DMS114 treated with DMSO at 0.1 percent for 48 hours (cell line): ENCODE measurements around the gene SH3RF3.

ENCODE experiments used
- DNase-seq: peaks from one replicate; lab custom pipeline; 2025; ENCODE audit not compliant: unreplicated experiment; lab: John Stamatoyannopoulos, UW

Gene SH3RF3

DNA sequence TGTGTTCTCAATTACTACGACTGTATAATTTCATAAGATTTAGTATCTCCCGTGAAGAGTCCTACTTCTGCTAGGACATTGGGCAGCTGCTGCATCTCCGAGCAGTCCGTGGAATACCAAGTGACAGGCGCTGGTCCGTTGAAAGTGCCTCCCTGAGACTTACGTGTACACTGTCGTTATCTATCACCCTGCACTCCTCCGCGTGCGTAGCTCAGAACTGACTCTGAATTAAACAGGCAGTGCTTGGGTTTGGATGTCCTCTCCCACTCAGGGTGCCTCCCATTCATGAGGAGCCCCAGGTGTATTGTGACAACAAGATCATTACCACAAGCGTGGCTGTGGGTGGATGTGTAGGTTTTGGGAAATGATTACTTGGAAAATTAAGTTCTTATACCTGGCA lies 148.4 kb downstream of the SH3RF3 start:
- no peak for DNase-seq

DNA sequence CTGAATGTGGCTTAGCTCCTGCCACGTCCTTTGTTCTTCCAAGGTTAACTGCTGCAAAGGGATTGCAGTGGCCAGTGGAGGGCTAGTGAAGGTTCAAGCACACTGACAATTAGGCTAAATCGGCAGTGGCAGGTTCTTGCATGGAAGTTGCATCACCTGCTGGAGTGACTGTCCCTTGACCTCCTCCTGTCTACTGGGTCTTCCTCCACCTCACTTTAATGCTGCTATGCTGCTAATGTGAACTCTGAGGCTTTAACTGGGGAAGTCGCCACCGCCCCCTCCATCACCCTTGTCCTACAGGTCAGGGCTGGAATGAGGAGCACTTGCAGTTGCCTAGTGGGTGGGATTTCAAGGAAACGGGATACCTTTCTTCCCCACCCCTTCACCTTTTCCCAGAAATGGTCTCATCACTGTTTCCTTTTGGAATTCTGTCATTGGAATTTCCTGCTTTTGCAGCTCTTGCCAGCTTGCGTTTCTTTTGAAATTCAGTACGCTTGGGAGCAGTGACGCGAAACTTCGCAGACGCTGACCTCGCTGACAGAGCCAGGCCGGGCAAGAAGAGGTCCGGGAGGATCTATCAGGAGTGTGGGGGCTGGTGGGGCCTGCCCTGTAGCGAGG lies 150.3 kb downstream of the SH3RF3 start:
- no peak for DNase-seq

DNA sequence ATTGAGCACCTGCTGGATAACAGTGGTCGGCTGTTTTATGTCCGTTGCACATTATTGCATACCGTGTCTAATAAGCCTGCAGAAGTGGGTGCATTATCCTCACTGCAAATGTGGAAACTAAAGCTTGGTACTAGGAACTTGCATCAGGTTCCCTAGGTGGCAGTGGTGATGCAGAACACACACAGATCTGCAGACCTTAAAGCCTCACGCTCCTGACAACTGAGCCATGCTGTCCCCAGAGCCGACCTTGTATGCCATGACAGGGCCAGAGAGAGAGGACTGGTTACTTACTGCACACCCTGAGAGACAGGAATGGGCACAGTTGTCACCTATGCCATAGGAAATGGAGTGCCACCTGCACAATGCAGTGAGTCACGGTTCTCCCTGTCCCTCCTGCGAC lies 151.8 kb downstream of the SH3RF3 start:
- no peak for DNase-seq

DNA sequence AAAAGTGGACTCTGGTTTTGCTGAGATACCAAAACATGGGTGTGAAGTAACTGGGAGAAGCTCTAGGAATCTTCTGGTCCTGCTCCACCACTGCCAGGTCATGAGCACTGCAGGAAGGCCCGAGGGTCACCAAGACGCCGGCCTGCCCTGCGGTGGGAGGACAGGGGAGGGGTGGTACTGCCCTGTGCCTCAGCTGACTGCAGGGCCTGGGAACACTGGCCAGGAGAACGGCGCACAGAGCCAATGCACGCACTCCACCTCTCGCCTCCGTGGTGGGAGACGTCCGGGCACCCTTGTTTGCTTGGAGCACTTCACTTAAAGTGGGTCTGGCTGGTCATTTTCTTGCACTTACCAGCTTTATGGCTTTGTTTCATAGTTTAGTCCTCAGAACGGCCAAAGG lies 153.4 kb downstream of the SH3RF3 start:
- DNase-seq: no peak

DNA sequence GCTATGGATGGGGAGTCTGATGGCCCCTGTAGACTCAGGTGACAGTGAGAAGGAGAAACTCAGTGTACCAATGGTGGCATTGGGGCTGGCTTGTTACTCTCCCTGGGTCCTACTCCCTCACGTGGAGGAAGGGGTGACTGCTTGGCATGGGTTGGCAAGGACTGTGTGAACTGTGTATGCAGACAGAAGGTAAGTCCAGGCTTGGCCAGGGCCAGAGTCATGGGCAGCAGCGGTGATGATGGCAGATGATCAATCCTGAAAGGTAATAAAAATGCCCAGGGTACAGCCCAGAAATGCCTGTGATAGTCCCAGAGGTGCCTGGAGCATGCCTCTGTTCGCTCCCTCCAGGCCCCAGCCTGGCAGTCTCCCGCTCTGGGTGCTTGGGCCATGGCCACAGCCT lies 153.9 kb downstream of the SH3RF3 start:
- no peak for DNase-seq

DNA sequence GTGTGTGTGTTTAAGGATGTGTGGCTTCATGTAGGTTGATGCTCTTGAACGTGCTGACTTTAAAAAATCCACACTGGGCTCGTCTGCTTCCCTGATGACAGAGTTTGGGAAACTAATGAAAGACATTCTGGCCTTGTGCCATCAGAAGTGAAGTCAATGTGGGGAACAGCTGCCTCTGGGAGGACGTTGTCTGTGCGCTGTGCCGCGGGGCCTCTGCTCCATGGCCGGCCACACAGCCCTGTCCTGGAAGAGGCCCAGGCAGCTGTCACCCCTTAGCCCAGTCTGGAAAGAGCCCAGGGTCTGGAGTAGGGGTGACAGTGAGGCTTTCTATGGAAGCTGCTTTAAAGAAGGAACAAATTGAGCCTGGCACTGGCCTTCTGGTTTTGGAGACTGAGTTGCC lies 155.8 kb downstream of the SH3RF3 start:
- DNase-seq: no peak

DNA sequence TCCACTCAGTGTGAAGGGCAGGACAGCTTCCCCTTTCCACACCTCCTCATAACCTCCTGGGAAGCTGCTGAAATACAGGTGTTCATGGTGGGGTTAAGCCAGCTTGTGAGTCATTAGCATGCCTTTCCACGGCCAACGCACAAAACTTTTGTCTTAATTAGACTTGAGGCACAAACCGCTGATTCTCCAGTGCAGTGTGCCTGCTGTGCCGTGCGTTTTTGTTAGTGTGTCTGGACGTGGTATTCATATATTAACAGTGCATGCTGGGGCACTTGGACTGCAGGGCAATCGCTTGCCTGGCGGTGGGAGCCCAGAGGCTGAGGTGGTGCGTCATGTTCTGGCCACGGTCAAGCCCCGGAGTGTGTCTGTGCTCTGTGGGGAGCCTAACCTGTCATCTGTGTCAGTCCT lies 156.2 kb downstream of the SH3RF3 start:
- no peak for DNase-seq

DNA sequence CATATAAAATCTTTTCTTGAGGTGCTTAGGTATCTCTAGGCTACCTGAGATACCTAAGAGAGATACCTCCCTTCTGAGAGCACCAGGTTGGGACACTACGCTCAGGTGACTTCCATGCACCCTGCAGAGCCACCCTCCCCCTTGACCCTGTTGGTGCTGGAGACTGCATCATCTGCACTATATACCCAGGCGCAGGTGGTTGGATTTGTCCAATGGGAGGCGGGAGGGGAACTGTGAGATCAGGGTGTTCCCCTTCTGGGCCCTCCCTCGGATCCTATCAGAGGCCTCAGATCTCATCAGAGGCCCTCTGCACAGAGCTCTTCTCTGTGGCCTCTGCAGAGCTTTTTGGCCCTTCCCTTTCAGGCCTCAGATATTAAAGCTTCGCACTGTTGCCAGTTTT lies 158.4 kb downstream of the SH3RF3 start:
- no peak for DNase-seq

DNA sequence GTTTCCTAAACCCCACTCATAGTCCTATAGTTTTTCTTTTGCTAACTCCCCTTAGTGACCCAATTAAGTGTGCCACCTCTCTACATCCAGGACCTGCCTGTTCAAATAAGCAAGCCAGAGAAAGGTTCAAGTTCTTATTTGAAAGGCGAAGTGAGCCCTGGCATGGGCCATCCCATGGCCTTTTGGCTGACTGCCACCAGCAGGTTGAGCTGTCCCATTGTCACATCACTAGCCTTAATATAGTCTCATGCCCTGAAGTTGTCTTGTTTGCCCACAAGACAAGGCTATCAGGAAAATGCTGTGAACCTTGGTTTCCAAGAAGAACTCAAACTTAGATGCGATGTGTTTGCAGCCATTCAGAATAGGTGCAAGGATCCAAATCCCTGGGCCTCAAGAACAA lies 158.8 kb downstream of the SH3RF3 start:
- no peak for DNase-seq

DNA sequence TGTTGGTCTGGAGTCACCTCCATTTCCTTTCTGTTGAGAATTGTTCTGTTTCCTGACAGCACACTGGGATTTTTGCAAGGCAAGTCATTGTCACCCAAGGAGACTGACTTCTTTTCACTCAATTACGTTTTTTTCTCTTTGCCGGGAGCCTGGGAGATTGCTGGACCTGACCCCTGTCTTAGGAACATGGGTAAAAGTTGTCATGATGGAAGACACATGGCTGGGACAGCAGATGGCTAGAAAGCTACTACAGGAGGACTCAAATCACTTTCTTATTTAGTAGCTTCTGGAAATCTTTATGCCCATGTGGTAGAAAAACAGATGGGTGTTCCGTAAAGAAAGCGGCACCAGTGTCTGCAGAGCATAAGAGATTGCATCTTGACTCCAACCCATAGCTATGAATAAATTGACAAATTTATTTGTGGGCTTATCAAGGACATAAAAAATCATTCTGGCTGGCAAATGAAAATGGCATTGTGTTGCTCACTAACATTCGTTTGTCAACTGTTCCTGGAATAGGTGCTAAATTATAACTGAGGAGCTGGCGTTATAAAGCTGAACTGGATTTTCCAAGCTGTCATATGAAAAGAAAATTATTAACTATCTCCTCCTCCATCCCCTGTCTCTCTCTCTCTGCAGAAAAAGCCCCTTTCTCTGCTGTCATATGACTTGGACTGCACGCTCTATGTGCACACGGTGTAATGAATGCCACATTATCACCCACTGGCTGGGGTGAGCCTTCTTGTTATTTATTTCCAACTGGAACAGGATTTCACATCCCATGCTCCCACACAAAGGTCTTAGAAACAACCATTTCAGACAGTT lies 159.8 kb downstream of the SH3RF3 start:
- no peak for DNase-seq

DNA sequence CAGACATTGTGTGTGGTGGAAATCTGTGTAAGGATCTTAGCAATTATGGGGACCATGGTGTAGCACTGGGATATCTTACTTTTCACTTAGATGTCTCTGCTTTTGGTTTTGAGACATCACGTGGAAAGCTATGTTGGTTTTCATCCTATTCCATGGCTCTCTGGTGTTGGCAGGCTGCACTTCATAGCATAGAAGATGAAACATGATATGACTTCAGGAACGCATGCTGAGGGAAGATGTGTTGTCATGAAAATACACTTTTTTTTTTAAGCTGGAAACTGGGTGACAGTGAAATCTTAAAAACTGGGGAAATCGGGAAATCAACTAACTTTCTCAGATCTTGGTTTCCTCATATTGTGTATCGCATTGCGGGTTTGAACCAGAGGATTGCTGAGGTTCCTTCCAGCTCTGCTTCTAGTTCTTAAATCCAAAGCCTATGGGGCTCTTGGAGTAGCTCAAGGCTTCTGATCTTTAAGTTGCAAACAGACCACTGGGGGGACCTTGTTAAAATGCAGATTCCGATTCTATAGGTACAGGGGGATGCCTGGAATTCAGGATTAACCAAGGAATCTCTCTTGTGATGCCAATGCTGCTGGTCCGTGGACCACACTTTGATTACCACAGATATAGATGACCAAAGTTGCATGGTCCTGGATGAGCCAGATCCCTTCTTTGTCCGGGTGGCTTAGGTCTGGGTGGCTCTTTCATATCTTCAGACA lies 160.7 kb downstream of the SH3RF3 start:
- DNase-seq: no peak

DNA sequence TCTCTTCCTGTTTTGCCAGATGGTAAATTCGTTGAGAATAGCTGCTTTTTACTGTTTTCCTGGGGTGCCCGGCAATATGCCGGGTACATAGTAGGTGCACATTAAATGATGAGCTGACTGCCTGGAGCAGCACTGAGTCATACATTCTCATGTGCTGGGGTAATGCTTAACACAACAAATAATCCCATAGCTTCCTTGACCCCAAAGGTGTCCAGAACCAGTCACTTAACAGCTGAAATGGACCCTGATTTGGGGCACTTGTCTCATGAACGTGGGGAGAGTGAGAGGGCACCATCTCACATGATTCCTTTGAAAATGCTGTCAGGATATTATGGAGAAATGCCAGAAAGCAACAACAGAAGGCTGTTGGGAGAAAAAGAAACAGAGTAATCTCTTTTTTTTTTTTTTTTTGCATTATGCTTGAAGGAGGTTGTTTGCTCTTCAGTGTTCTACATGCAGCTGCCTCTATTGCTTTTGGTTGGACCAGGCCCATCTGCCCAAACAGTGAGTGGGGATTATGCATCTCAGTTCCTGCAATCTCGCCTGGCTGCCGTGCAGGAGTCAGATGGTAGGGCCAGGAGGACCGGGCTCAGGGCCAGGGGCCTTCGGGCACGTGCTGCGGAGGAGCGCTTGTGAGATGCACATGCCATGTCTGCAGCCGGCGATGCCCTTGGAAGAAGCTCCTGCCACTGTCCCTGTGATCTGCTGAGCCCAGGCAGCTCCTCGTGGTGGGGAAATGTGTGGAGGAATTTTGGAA lies 162.1 kb downstream of the SH3RF3 start:
- DNase-seq: no peak

DNA sequence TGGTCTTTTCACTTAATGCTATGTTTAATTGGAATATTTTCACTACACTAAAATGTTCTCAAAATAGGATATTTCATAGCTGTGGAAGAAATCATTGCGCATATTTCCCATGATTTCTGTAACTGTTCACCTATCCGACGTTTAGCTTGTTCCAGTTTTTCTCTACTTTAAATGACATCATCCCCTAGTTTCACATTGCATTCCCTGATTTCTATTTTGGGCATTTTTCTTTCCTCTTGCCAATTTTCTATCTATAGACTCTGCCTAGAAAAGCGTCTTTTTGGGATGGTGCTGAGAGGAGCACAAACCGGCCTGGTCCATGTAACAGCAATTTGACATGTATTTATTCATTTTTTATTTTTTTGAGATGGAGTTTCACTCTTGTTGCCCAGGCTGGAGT lies 163.4 kb downstream of the SH3RF3 start:
- DNase-seq: no peak

DNA sequence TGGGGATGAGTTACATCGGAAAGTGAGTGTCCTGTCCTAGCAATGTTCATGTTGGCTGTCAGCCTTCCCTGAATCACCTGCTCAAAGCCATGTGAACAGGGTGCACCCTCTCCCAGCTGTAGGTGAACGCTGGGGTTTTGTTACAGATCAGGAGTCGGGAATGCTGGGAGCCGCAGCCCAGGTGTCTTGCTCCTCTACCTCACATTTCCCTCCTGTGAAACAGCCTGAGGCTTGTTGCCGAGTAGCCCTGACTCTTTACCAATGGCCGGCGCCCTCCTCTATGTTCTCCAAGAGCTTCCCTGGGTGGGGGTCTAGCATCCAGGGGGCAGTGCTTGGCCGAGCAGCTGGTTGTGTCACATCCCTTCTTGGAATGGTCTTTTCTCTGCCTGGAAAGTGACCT lies 164.7 kb downstream of the SH3RF3 start:
- DNase-seq: no peak

DNA sequence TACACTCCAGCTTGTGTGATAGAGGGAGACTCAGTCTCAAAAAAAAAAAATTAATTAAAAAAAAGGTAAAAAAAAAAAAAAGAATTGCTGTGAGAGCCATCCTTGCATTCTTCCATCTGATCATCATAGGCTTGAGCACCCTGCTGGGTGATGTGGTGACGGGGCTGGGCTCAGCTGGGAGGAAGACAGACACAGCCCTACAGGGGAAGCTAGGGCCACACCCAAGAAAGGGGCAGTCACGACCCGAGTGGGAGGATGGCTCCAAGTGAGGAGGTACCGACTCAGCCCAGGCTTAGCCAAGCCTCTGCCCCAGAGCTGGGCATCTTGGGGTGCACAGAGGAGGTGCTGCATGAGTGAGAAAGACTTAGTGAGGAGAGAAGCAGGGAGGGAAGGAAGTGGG lies 165.5 kb downstream of the SH3RF3 start:
- no peak for DNase-seq

DNA sequence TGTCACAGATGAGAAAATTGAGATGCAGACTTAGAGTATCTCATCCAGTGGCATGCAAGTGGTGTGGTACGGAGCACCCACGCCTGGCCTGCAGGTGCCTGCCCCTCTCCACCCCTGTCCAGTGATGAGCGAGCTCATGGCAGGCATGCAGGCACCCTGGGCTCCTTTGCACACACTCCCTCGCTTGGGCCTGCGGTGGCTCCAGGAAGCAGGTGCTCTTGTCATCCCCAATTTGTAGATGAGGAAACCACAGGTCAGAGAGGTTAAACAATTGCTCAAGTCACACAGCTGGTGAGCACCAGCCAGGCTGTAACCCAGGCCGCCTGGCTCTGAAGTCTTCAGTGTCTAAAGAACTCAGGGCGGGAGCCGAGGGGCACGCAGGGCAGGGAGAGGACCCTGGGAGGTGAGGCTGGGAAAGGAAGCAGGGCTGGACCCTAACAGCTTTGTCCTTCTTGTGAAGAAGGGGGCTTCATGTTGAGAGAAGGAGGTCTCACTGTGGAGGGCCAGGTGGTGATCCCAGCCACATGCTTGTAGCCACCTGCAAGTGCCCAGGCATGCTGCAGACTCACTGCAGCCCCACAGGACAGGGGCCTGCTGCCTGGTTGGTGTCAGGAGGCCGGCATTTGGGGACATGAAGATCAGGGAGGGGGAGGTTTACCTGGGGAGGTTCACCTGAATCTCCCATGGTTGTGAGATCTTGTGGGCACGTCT lies 166.2 kb downstream of the SH3RF3 start:
- DNase-seq: no peak

DNA sequence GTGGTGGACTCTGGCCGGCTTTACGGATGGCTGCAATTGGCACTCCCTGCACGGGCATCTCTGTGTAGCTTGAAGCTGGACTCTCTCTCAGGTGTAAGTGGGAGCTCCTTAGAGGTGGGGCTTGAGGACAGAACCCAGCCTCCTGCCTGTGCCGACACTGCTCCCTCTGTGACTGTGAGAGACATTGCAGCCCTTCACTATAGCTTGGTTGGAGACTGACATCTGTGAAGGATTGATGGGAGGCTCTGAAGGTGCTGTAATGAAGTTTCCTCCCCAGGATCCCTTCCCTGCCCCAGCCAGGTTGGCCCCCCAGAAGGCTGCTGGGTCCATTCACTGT lies 166.7 kb downstream of the SH3RF3 start:
- no peak for DNase-seq

DNA sequence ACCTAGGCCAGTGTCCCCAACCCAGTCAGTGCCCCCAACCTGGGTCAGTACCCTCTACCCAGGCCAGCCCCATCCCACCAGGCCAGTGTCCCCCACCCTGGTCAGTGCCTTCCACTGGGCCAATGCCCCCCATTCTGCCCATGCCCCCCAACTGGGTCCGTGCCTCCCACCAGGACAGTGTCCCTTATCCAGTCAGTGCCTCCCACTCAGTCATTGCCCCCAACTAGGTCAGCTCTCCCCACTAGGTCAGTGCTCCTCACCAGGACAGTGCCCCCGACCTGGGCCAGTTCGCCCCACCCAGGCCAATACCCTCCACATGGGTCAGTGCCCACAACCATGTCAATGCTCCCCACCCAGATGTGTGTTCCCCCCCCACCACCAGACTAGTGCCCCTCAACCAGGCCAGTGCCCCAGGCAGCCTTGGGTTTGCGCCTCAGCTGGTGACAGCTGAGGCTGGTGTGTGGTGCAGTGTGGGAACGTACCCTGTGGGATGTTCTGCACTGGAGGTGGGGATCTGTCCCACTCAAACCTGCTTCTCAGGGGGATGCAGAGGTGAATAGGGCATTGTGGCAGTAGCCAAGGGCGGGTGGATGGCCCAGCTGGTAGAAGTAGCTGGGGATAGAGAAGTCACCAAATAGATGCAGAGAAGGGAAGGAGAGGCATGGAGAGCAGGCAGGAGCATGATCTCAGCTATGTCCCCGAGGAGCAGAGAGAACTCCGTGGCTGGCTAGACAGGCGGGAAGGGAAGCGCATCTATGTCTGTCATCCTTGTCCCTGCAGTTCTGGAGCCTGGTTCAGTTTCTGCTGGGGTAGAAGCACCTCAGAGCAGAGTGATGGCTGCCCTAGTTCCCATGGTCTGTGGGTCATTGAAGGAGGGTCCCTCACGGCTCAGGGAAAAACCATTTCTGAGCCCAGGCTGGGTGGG lies 168.8 kb downstream of the SH3RF3 start:
- DNase-seq: no peak

DNA sequence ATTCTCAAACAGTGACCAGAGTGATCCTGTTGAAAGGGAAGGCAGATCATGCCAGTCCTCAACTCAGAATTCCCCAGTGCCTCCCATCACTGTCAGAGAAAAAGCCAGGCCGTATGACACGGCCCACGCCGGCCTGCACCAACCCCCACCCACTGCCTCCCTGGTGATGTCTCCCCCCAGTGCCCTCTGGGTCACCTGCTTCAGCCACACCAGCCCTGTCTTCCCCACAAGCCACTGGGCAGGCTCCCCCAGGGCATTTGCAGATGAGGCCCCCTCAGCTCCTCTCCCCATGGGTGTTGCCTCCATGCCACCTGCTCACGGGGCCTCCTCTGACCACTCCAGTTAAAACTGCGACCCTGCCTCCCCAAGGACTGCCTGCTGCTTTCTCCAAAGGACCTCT lies 169.8 kb downstream of the SH3RF3 start:
- DNase-seq: no peak

DNA sequence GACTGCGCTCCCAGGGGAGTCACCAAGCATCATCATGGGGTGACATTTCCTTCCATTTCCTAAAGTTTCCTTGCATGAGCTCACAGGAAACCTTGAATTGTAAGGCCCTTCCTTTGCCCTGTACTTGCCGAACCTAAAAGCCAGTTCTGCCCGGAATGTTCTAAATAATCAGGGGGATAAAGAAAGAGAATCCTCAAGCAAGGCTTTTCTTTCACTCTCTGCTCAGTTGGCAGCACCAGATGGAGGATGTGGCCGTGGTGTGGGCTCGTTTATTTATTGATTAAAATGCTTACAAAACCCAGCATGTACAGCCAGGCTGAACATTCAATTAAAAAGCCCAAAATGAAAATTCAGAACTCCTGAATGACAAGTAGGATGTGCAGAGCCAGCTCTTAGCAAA lies 170.5 kb downstream of the SH3RF3 start:
- no peak for DNase-seq
